ENCODE data around the gene LGALS9. TPM values are rescaled to one million over a fixed set of nuclear protein-coding genes. Genes with fewer than 3 reads are reported as not detected.
"Not testable (repeated sequence)": the region's sequence is repeated elsewhere in the genome, so short reads cannot be mapped to it uniquely, and the experiment has no call there.

LGALS9 gene
- polyA plus RNA-seq, 4 donors, result 31.0 to 240 (median 68.4) TPM

GRCh38 chr17:27655525-27656111 is 24.6 kb downstream of the LGALS9 start:
- WGBS, 3 donors, result 84 to 90% (median 86%) methylated on average over 16 of the region's 16 CpGs
- not testable (repeated sequence) for H3K9me3 ChIP-seq (ENCODE audit: control insufficient read depth in 2 of 2, insufficient read depth in 1 of 2, low read depth in 1 of 2, low read length in 1 of 2); DNase-seq; H3K4me1 ChIP-seq (ENCODE audit: control insufficient read depth in 3 of 3, insufficient read depth in 2 of 3, low read depth in 1 of 3, low read length in 2 of 3); H3K36me3 ChIP-seq (ENCODE audit: control insufficient read depth in 3 of 3, insufficient read depth in 2 of 3, low read depth in 1 of 3, low read length in 3 of 3); H3K4me3 ChIP-seq (ENCODE audit: low read depth in 1 of 3, low read length in 3 of 3); H3K27ac ChIP-seq (ENCODE audit: low read depth in 1 of 3, low read length in 2 of 3); H3K27me3 ChIP-seq (ENCODE audit: control insufficient read depth in 3 of 3, insufficient read depth in 3 of 3, low read length in 3 of 3); FAIRE-seq

DNA sequence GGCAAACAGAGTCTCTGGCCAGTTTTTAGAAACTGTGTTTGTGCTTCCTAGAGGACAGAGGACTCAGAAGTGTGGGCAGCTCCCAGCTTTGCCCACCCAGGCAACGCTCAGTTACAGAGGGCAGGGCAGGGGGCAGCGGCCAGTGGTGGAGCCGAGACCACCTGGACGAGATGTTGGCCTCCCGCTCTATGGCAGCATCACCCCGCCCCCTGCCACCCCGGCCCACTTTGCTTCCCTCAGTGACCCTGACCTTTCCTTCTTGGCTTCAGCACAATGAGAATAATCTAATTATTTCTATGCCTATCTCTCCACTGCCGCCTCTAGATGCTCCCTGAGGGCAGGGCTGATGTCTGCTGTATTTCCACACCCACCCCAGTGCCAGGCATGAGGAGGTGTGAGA is 25.6 kb downstream of the LGALS9 start:
- DNase-seq, result not testable (repeated sequence)
- WGBS, 3 donors, result 79 to 85% (median 80%) methylated on average over 5 to 8 of the region's 8 CpGs

GRCh38 chr17:27657620-27658019 is 26.6 kb downstream of the LGALS9 start:
- no peaks in the 10 kb centered on the region for H3K4me1 ChIP-seq (ENCODE audit: control insufficient read depth in 3 of 3, insufficient read depth in 2 of 3, low read depth in 1 of 3, low read length in 2 of 3)
- no peak overlapping the region for H3K4me3 ChIP-seq (ENCODE audit: low read depth in 1 of 3, low read length in 3 of 3)
- no peak for FAIRE-seq
- no peaks in the 10 kb centered on the region for H3K36me3 ChIP-seq (ENCODE audit: control insufficient read depth in 3 of 3, insufficient read depth in 2 of 3, low read depth in 1 of 3, low read length in 3 of 3)
- H3K27ac ChIP-seq (ENCODE audit: low read depth in 1 of 3, low read length in 2 of 3), result no peak overlapping the region
- no peak for DNase-seq
- 49 to 56% (median 54%) methylated on average over 5 of the region's 5 CpGs for WGBS, 3 donors
- H3K9me3 ChIP-seq (ENCODE audit: control insufficient read depth in 2 of 2, insufficient read depth in 1 of 2, low read depth in 1 of 2, low read length in 1 of 2), result no peaks in the 10 kb centered on the region
- H3K27me3 ChIP-seq (ENCODE audit: control insufficient read depth in 3 of 3, insufficient read depth in 3 of 3, low read length in 3 of 3), result no peaks in the 10 kb centered on the region

More for the DNA sequence above, 25.6 kb downstream of the LGALS9 start:
- H3K27ac ChIP-seq (ENCODE audit: low read depth in 1 of 3, low read length in 2 of 3); H3K27me3 ChIP-seq (ENCODE audit: control insufficient read depth in 3 of 3, insufficient read depth in 3 of 3, low read length in 3 of 3); FAIRE-seq; H3K4me3 ChIP-seq (ENCODE audit: low read depth in 1 of 3, low read length in 3 of 3); H3K36me3 ChIP-seq (ENCODE audit: control insufficient read depth in 3 of 3, insufficient read depth in 2 of 3, low read depth in 1 of 3, low read length in 3 of 3); H3K4me1 ChIP-seq (ENCODE audit: control insufficient read depth in 3 of 3, insufficient read depth in 2 of 3, low read depth in 1 of 3, low read length in 2 of 3); H3K9me3 ChIP-seq (ENCODE audit: control insufficient read depth in 2 of 2, insufficient read depth in 1 of 2, low read depth in 1 of 2, low read length in 1 of 2): not testable (repeated sequence)

- no peak for DNase-seq
These were observed 28.7 kb downstream of the LGALS9 start for GRCh38 chr17:27659683-27660082.

DNA sequence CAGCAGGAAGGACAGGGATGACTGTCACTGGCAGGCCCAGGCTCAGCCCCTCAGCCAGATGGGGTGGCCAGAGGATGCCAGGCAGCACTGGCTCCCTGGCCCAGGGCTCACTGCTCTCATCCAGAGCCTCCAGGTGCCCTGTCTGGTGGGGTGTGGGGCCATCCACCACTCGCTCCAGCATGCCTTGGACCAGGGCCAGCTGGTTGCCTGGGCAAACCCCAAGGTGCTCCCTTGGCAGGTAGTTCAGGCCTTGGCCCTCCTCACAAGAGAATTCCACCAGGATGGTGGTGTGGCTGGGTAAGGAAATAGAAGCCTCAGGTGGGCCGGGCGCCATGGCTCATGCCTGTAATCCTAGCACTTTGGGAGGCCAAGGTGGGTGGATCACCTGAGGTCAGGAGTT is 29.4 kb downstream of the LGALS9 start:
- FAIRE-seq, result no peak

More at GRCh38 chr17:27659683-27660082, 28.7 kb downstream of the LGALS9 start:
- no peak for FAIRE-seq
- H3K36me3 ChIP-seq (ENCODE audit: control insufficient read depth in 3 of 3, insufficient read depth in 2 of 3, low read depth in 1 of 3, low read length in 3 of 3), result no peaks in the 10 kb centered on the region
- no peaks in the 10 kb centered on the region for H3K9me3 ChIP-seq (ENCODE audit: control insufficient read depth in 2 of 2, insufficient read depth in 1 of 2, low read depth in 1 of 2, low read length in 1 of 2)
- H3K4me1 ChIP-seq (ENCODE audit: control insufficient read depth in 3 of 3, insufficient read depth in 2 of 3, low read depth in 1 of 3, low read length in 2 of 3), result no peaks in the 10 kb centered on the region
- H3K4me3 ChIP-seq (ENCODE audit: low read depth in 1 of 3, low read length in 3 of 3), result no peak overlapping the region
- no peak overlapping the region for H3K27ac ChIP-seq (ENCODE audit: low read depth in 1 of 3, low read length in 2 of 3)
- whole genome bisulfite sequencing, 3 donors, result 78 to 86% (median 79%) methylated on average over 6 of the region's 6 CpGs
- H3K27me3 ChIP-seq (ENCODE audit: control insufficient read depth in 3 of 3, insufficient read depth in 3 of 3, low read length in 3 of 3), result no peaks in the 10 kb centered on the region

GRCh38 chr17:27663936-27664605 is 33.1 kb downstream of the LGALS9 start:
- DNase-seq, result no peak
- H3K4me3 ChIP-seq (ENCODE audit: low read depth in 1 of 3, low read length in 3 of 3), result no peak overlapping the region
- FAIRE-seq, result no peak
- WGBS, 3 donors, result 88 to 92% (median 92%) methylated on average over 8 of the region's 8 CpGs
- H3K27me3 ChIP-seq (ENCODE audit: control insufficient read depth in 3 of 3, insufficient read depth in 3 of 3, low read length in 3 of 3), result no peaks in the 10 kb centered on the region
- H3K27ac ChIP-seq (ENCODE audit: low read depth in 1 of 3, low read length in 2 of 3), result no peak overlapping the region
- no peaks in the 10 kb centered on the region for H3K4me1 ChIP-seq (ENCODE audit: control insufficient read depth in 3 of 3, insufficient read depth in 2 of 3, low read depth in 1 of 3, low read length in 2 of 3)
- no peaks in the 10 kb centered on the region for H3K36me3 ChIP-seq (ENCODE audit: control insufficient read depth in 3 of 3, insufficient read depth in 2 of 3, low read depth in 1 of 3, low read length in 3 of 3)
- no peaks in the 10 kb centered on the region for H3K9me3 ChIP-seq (ENCODE audit: control insufficient read depth in 2 of 2, insufficient read depth in 1 of 2, low read depth in 1 of 2, low read length in 1 of 2)

More for the DNA sequence above, 29.4 kb downstream of the LGALS9 start:
- H3K9me3 ChIP-seq (ENCODE audit: control insufficient read depth in 2 of 2, insufficient read depth in 1 of 2, low read depth in 1 of 2, low read length in 1 of 2), result no peaks in the 10 kb centered on the region
- no peak overlapping the region for H3K27ac ChIP-seq (ENCODE audit: low read depth in 1 of 3, low read length in 2 of 3)
- no peaks in the 10 kb centered on the region for H3K36me3 ChIP-seq (ENCODE audit: control insufficient read depth in 3 of 3, insufficient read depth in 2 of 3, low read depth in 1 of 3, low read length in 3 of 3)
- H3K27me3 ChIP-seq (ENCODE audit: control insufficient read depth in 3 of 3, insufficient read depth in 3 of 3, low read length in 3 of 3), result no peaks in the 10 kb centered on the region
- no peak overlapping the region for H3K4me3 ChIP-seq (ENCODE audit: low read depth in 1 of 3, low read length in 3 of 3)
- DNase-seq, result no peak
- no peaks in the 10 kb centered on the region for H3K4me1 ChIP-seq (ENCODE audit: control insufficient read depth in 3 of 3, insufficient read depth in 2 of 3, low read depth in 1 of 3, low read length in 2 of 3)
- 59 to 74% (median 73%) methylated on average over 3 of the region's 3 CpGs for WGBS, 3 donors

- FAIRE-seq (no peak), DNase-seq (no peak)
- no peaks in the 10 kb centered on the region for H3K9me3 ChIP-seq (ENCODE audit: control insufficient read depth in 2 of 2, insufficient read depth in 1 of 2, low read depth in 1 of 2, low read length in 1 of 2)
- no peaks in the 10 kb centered on the region for H3K36me3 ChIP-seq (ENCODE audit: control insufficient read depth in 3 of 3, insufficient read depth in 2 of 3, low read depth in 1 of 3, low read length in 3 of 3)
- H3K4me1 ChIP-seq (ENCODE audit: control insufficient read depth in 3 of 3, insufficient read depth in 2 of 3, low read depth in 1 of 3, low read length in 2 of 3), result no peaks in the 10 kb centered on the region
- 74 to 78% (median 74%) methylated on average over 2 of the region's 2 CpGs for WGBS, 3 donors
- H3K27me3 ChIP-seq (ENCODE audit: control insufficient read depth in 3 of 3, insufficient read depth in 3 of 3, low read length in 3 of 3), result no peaks in the 10 kb centered on the region
- H3K4me3 ChIP-seq (ENCODE audit: low read depth in 1 of 3, low read length in 3 of 3), result no peak overlapping the region
- no peak overlapping the region for H3K27ac ChIP-seq (ENCODE audit: low read depth in 1 of 3, low read length in 2 of 3)
These were observed 33.6 kb downstream of the LGALS9 start for GRCh38 chr17:27664606-27664965.

- DNase-seq (no peak), FAIRE-seq (no peak)
- Histone ChIP-seq H3K4me1 (ENCODE audit: control insufficient read depth in 3 of 3, insufficient read depth in 2 of 3, low read depth in 1 of 3, low read length in 2 of 3) (no peaks in the 10 kb centered on the region), H3K27ac (ENCODE audit: low read depth in 1 of 3, low read length in 2 of 3) (no peak overlapping the region), H3K36me3 (ENCODE audit: control insufficient read depth in 3 of 3, insufficient read depth in 2 of 3, low read depth in 1 of 3, low read length in 3 of 3) (no peaks in the 10 kb centered on the region), H3K27me3 (ENCODE audit: control insufficient read depth in 3 of 3, insufficient read depth in 3 of 3, low read length in 3 of 3) (no peaks in the 10 kb centered on the region), H3K4me3 (ENCODE audit: low read depth in 1 of 3, low read length in 3 of 3) (no peak overlapping the region), H3K9me3 (ENCODE audit: control insufficient read depth in 2 of 2, insufficient read depth in 1 of 2, low read depth in 1 of 2, low read length in 1 of 2) (no peaks in the 10 kb centered on the region)
- 81 to 92% (median 91%) methylated on average over 4 of the region's 4 CpGs for WGBS, 3 donors
These were observed 34.6 kb downstream of the LGALS9 start for GRCh38 chr17:27665549-27665948.

GRCh38 chr17:27666270-27666669 is 35.3 kb downstream of the LGALS9 start:
- not testable (repeated sequence) for DNase-seq; H3K4me1 ChIP-seq (ENCODE audit: control insufficient read depth in 3 of 3, insufficient read depth in 2 of 3, low read depth in 1 of 3, low read length in 2 of 3); H3K4me3 ChIP-seq (ENCODE audit: low read depth in 1 of 3, low read length in 3 of 3); FAIRE-seq; H3K9me3 ChIP-seq (ENCODE audit: control insufficient read depth in 2 of 2, insufficient read depth in 1 of 2, low read depth in 1 of 2, low read length in 1 of 2); H3K36me3 ChIP-seq (ENCODE audit: control insufficient read depth in 3 of 3, insufficient read depth in 2 of 3, low read depth in 1 of 3, low read length in 3 of 3); H3K27me3 ChIP-seq (ENCODE audit: control insufficient read depth in 3 of 3, insufficient read depth in 3 of 3, low read length in 3 of 3); H3K27ac ChIP-seq (ENCODE audit: low read depth in 1 of 3, low read length in 2 of 3)
- WGBS, 3 donors, result 74 to 80% (median 75%) methylated on average over 6 of the region's 6 CpGs

All from small intestine (tissue), 7 donors.